GM23338 (cell line): ENCODE results near the gene CEP44. TPM values are rescaled to one million over a fixed set of nuclear protein-coding genes. Genes with fewer than 3 reads are reported as not detected.

Experiments used
- ATAC-seq: fragments of 200-7000 bp; cut with Tn5 transposase; 3 replicates; pipeline ENCODE4 v1.9.1; 2020
- DNase-seq: peaks from one replicate; pipeline ENCODE4 v3.0.0-alpha.2; 2015; ENCODE audit warnings: low spot score
- H2AFZ ChIP-seq: fragments of 200-600 bp; sonication (generic); 2 replicates; pipeline ENCODE4 v1.8.0; 2016; ENCODE audit warnings: antibody characterized with exemption, mild to moderate bottlenecking, moderate library complexity
- H3F3A ChIP-seq: fragments of 200-600 bp; sonication (generic); replicated peaks from 2 replicates; pipeline ENCODE4 v1.8.0; 2017; ENCODE audit warnings: antibody characterized with exemption, mixed run types, low read depth
- H3K27ac ChIP-seq: fragments of 200-600 bp; sonication (generic); 2 replicates; pipeline ENCODE4 v1.6.1; 2016; ENCODE audit warnings: low read depth
- H3K27me3 ChIP-seq: fragments of 200-600 bp; sonication (generic); 2 replicates; pipeline ENCODE4 v1.8.0; 2016; ENCODE audit warnings: mild to moderate bottlenecking, mixed run types, moderate library complexity; ENCODE audit not compliant: insufficient read depth
- H3K36me3 ChIP-seq: fragments of 200-600 bp; sonication (generic); 2 replicates; pipeline ENCODE4 v1.8.0; 2016; ENCODE audit warnings: mild to moderate bottlenecking; ENCODE audit not compliant: insufficient read depth
- H3K4me1 ChIP-seq: fragments of 200-600 bp; sonication (generic); 2 replicates; pipeline ENCODE4 v1.8.0; 2016; ENCODE audit warnings: mild to moderate bottlenecking, moderate library complexity; ENCODE audit not compliant: insufficient read depth
- H3K4me2 ChIP-seq: fragments of 200-600 bp; sonication (generic); 2 replicates; pipeline ENCODE4 v1.7.1; 2017; ENCODE audit warnings: mixed run types
- H3K4me3 ChIP-seq: fragments of 200-600 bp; sonication (generic); 2 replicates; pipeline ENCODE4 v1.6.1; 2016; ENCODE audit warnings: mixed run types
- H3K79me2 ChIP-seq: fragments of 200-600 bp; sonication (generic); replicated peaks from 2 replicates; pipeline ENCODE4 v1.8.0; 2017; ENCODE audit warnings: mild to moderate bottlenecking; ENCODE audit not compliant: insufficient read depth
- H3K9me2 ChIP-seq: fragments of 200-600 bp; sonication (generic); 2 replicates; pipeline ENCODE4 v1.8.0; 2017; ENCODE audit not compliant: insufficient read depth
- H4K20me1 ChIP-seq: fragments of 200-600 bp; sonication (generic); replicated peaks from 2 replicates; pipeline ENCODE4 v1.8.0; 2017; ENCODE audit warnings: mild to moderate bottlenecking; ENCODE audit not compliant: insufficient read depth
- H3K27ac Mint-ChIP-seq: 2 replicates; pipeline ENCODE4 v1.8.0; 2020; ENCODE audit warnings: inconsistent platforms, mild to moderate bottlenecking, moderate library complexity, mixed read lengths
- H3K27me3 Mint-ChIP-seq: 3 replicates; pipeline ENCODE4 v1.8.0; 2022; ENCODE audit warnings: low read depth, mild to moderate bottlenecking, moderate library complexity, mixed read lengths, inconsistent platforms; ENCODE audit not compliant: insufficient read depth, poor library complexity
- H3K36me3 Mint-ChIP-seq: 3 replicates; pipeline ENCODE4 v1.8.0; 2021; ENCODE audit warnings: low read depth, mild to moderate bottlenecking, inconsistent platforms, moderate library complexity, mixed read lengths
- H3K4me1 Mint-ChIP-seq: 3 replicates; pipeline ENCODE4 v1.8.0; 2020; ENCODE audit warnings: mild to moderate bottlenecking, inconsistent platforms, mixed read lengths
- H3K4me3 Mint-ChIP-seq: 3 replicates; pipeline ENCODE4 v1.8.0; 2021; ENCODE audit warnings: moderate library complexity, mild to moderate bottlenecking, inconsistent platforms, mixed read lengths
- H3K9me3 Mint-ChIP-seq: 3 replicates; pipeline ENCODE4 v1.8.0; 2020; ENCODE audit warnings: moderate library complexity, mild to moderate bottlenecking, inconsistent platforms, mixed read lengths
- CREB1 ChIP-seq: fragments of 250-450 bp; sonication (Bioruptor Pico); IDR thresholded peaks from 2 replicates; pipeline ENCODE4 v1.5.0; 2020; ENCODE audit warnings: low read depth, mild to moderate bottlenecking, moderate library complexity
- CTCF ChIP-seq, 2 experiments: fragments of 200-600 bp in 1 of 2; sonication (generic) in 1 of 2; conservative IDR thresholded peaks; 2 replicates each; pipeline versions ENCODE4 v1.5.1 to v1.6.1; 2016 to 2017; ENCODE audit warnings: antibody characterized with exemption in 2 of 2, low read depth in 2 of 2, mild to moderate bottlenecking in 2 of 2, moderate library complexity in 1 of 2
- ETS1 ChIP-seq: IDR thresholded peaks from 2 replicates; pipeline ENCODE4 v1.6.1; 2016; ENCODE audit warnings: antibody characterized with exemption
- EZH2 ChIP-seq: fragments of 200-600 bp; sonication (generic); IDR thresholded peaks from one replicate; pipeline ENCODE4 v1.8.0; 2017; ENCODE audit warnings: antibody characterized with exemption, mild to moderate bottlenecking, low read depth; ENCODE audit not compliant: unreplicated experiment
- EZH2phosphoT487 ChIP-seq: fragments of 200-600 bp; sonication (generic); IDR thresholded peaks from one replicate; pipeline ENCODE4 v1.8.1; 2018; ENCODE audit warnings: antibody characterized with exemption; ENCODE audit not compliant: unreplicated experiment
- JUNB ChIP-seq: IDR thresholded peaks from one replicate; pipeline ENCODE4 v1.6.1; 2016; ENCODE audit warnings: antibody characterized with exemption; ENCODE audit not compliant: unreplicated experiment
- NANOG ChIP-seq: IDR thresholded peaks from 2 replicates; pipeline ENCODE4 v1.6.1; 2016; ENCODE audit warnings: antibody characterized with exemption, borderline replicate concordance
- POLR2AphosphoS5 ChIP-seq: IDR thresholded peaks from 2 replicates; pipeline ENCODE4 v1.6.1; 2016; ENCODE audit warnings: antibody characterized with exemption, low read depth
- STAT1 ChIP-seq: IDR thresholded peaks from one replicate; pipeline ENCODE4 v1.6.1; 2016; ENCODE audit warnings: antibody characterized with exemption; ENCODE audit not compliant: unreplicated experiment
- ZNF114 ChIP-seq: fragments of 250-450 bp; sonication (Bioruptor Pico); IDR thresholded peaks from 2 replicates; pipeline ENCODE4 v1.5.0; 2020; ENCODE audit warnings: mild to moderate bottlenecking, moderate library complexity
- ZNF331 ChIP-seq: fragments of 250-450 bp; sonication (Bioruptor Pico); IDR thresholded peaks from 2 replicates; pipeline ENCODE4 v1.5.0; 2020; ENCODE audit warnings: low read depth, mild to moderate bottlenecking, moderate library complexity
- ZNF462 ChIP-seq: fragments of 250-450 bp; sonication (Bioruptor Pico); IDR thresholded peaks from 2 replicates; pipeline ENCODE4 v1.5.0; 2020; ENCODE audit warnings: mild to moderate bottlenecking, moderate library complexity
- polyA plus RNA-seq: library from polyadenylated mRNA; unstranded; fragments of >200 nt; fragmentation: Nextera tagmentation; extraction: Ambion mirVana; gene quantifications from 2 replicates; pipeline ENCODE4 v1.2.1, GENCODE V29; 2016
- total RNA-seq: library from RNA; depleted of rRNA; stranded (reverse); fragments of >200 nt; shearing (Covaris generic); gene quantifications from 2 replicates; pipeline ENCODE4 v1.2.3, GENCODE V29; 2014
- TF ChIP-seq, protein P1 (sequence below): IDR thresholded peaks from one replicate; pipeline ENCODE4 v1.6.1; 2018; ENCODE audit warnings: antibody characterized with exemption; ENCODE audit not compliant: unreplicated experiment

Gene CEP44
- total and polyA plus RNA-seq, 2 experiments from 2014 or later: 12.1 to 17.4 TPM

- Mint-ChIP-seq H3K4me3 (no peak overlapping the region), H3K27ac (no peak overlapping the region), H3K4me1 (no peaks in the 10 kb centered on the region), H3K9me3 (no peaks in the 10 kb centered on the region), H3K36me3 (no peaks in the 10 kb centered on the region), H3K27me3 (no peaks in the 10 kb centered on the region)
- no peaks in the 10 kb centered on the region for H3K9me2 ChIP-seq
- H3K27me3 ChIP-seq: no peaks in the 10 kb centered on the region
- H3K79me2 ChIP-seq: no peaks in the 10 kb centered on the region
- H3K4me1 ChIP-seq: no peaks in the 10 kb centered on the region
- H4K20me1 ChIP-seq: no peaks in the 10 kb centered on the region
- TF ChIP-seq EZH2phosphoT487 (no peak), JUNB (no peak), ZNF331 (CRISPR knock-in tag) (no peak), CREB1 (CRISPR knock-in tag) (no peak), ETS1 (no peak), CTCF (conservative IDR thresholded peaks at IDR 0.05; ENCODE audit: low read depth in 2 of 2) (no peak), ZNF462 (CRISPR knock-in tag) (no peak), POLR2AphosphoS5 (no peak), STAT1 (no peak), NANOG (no peak), ZNF114 (CRISPR knock-in tag) (no peak), EZH2 (no peak)
- TF ChIP-seq, protein P1, sequence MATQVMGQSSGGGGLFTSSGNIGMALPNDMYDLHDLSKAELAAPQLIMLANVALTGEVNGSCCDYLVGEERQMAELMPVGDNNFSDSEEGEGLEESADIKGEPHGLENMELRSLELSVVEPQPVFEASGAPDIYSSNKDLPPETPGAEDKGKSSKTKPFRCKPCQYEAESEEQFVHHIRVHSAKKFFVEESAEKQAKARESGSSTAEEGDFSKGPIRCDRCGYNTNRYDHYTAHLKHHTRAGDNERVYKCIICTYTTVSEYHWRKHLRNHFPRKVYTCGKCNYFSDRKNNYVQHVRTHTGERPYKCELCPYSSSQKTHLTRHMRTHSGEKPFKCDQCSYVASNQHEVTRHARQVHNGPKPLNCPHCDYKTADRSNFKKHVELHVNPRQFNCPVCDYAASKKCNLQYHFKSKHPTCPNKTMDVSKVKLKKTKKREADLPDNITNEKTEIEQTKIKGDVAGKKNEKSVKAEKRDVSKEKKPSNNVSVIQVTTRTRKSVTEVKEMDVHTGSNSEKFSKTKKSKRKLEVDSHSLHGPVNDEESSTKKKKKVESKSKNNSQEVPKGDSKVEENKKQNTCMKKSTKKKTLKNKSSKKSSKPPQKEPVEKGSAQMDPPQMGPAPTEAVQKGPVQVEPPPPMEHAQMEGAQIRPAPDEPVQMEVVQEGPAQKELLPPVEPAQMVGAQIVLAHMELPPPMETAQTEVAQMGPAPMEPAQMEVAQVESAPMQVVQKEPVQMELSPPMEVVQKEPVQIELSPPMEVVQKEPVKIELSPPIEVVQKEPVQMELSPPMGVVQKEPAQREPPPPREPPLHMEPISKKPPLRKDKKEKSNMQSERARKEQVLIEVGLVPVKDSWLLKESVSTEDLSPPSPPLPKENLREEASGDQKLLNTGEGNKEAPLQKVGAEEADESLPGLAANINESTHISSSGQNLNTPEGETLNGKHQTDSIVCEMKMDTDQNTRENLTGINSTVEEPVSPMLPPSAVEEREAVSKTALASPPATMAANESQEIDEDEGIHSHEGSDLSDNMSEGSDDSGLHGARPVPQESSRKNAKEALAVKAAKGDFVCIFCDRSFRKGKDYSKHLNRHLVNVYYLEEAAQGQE: no peak
- H3K27ac ChIP-seq: no peak overlapping the region
- H3F3A ChIP-seq: no peaks in the 10 kb centered on the region
- DNase-seq (no peak), ATAC-seq (no peak)
- H2AFZ ChIP-seq: no peak overlapping the region
- H3K4me2 ChIP-seq: no peak overlapping the region
- H3K36me3 ChIP-seq: no peaks in the 10 kb centered on the region
- no peak overlapping the region for H3K4me3 ChIP-seq
Measured at GRCh38 chr4:174255786-174256185, 27.9 kb upstream of the CEP44 start.
